Stimulated activated CD4-positive, alpha-beta T cell treated with anti-CD3 and anti-CD28 coated beads, Interleukin-1b, Interleukin-23, amount 100 ng/mL, for 24 hours (primary cell): ENCODE results near the gene ANKMY1.

Experiments
- DNase-seq, 4 experiments: peaks; one replicate each; pipeline ENCODE4 v3.0.0-alpha.2; 2020; ENCODE audit warnings: low read depth in 4 of 4, low spot score in 1 of 4

The ANKMY1 gene

DNA sequence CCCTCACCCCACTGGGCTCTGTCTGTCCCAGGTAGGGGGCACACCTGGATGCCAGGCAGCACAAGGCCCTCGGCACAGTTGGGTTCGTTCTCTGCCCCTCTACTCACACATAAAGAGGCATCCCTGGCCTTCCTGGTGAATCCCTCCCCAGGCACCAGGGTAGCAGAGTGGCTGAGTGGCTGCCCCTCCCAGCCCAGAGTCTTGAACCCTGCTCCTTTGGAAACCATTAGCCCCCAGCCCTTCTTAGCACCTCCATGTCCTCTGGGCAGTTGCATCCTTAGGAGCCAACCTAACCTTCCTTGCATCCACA, 120.3 kb downstream of the ANKMY1 start:
- no peak for DNase-seq

DNA sequence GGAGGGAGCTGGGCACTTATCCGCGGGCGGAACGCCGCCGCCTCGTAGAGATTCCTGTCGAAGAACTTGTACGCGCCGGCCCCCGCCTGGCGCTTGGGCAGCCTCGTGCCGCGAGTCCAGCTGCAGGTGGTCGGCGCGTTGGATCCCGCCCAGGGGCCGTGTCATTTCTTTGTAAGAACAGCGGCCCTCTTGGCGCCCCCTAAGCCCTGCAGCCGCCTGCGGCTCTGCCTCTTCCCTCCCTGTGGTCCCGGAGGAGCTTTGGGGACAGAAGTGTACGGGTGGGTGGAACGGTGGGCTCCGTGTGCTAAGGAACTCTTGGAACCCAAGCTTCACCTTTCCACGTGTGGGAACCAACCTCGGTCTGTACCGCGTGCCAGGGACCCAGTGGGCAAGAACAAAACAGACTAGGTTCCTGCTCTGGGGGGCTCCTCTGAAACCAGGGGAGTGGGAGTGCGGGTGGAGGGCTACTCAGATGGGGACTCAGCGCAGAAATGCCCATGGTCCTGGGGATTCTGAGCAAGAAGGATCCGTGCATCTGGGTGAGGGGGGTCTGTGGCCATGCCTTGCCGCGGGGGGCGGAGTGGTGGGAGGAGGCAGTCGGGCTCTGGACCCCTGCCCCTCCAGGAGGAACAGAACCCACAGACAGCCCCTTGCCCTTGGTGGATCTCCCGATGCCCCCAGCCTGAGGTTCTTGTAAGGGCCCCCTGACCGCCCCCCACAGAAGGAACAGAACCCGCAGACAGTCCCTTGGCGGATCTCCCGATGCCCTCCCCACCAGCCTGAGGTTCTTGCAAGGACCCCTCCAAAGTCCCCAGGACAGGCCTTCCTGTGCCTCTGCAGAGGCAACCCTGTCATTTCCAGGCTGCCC, 120.9 kb downstream of the ANKMY1 start:
- DNase-seq = no peak

DNA sequence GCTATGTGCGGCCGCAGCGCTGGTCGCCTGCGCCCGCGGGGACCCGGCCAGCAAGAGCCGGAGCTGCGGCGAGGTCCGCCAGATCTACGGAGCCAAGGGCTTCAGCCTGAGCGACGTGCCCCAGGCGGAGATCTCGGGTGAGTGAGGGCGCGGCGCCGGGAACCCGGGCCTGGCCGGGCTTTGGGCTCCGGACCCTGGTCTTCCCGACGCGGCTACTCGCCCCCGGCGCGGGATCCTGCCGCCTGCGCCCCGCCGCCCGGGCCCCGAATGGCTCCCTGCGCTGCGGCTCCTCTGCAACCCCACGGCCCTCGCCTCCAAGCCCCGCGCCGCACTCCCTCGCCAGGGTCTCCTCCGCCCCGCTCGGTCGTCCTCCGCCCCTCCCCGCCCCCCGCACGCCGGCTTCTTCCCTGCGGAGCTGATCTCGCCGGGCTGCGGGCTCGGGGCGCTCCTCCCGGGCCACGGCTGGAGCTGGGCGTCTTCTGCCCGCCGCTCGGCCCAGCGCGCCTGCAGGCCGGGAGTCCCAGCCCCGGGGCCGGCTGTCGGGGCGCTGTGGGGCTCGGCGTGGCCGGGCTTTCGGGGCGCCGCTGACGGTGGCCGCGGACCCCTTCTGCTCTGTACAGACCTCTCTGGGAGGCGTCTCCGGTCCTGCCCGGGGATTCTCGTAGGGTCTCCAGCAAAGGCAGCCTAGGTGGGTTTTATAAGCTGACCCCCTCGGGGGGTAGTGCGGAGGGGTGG, 121.7 kb downstream of the ANKMY1 start:
- DNase-seq = no peak

DNA sequence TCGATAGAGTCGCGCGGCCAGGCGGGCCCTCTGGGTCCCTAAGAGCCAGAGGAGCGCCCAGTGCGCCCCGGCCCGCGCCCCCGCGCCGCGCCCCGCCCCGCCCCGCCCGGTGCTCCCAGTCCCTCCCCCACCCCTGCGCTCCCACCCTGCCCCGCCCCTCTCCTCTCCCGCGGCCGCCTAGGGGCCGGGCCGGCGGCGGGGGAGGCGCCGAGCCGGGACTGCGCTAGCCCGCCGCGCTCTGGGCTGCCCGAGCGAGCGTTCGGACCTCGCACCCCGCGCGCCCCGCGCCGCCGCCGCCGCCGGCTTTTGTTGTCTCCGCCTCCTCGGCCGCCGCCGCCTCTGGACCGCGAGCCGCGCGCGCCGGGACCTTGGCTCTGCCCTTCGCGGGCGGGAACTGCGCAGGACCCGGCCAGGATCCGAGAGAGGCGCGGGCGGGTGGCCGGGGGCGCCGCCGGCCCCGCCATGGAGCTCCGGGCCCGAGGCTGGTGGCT, 122.3 kb downstream of the ANKMY1 start, which contains the start of gene GPC1:
Gene GPC1 (plus strand): TSS at position 207 of the 491 bp plus-strand sequence. CDS start 256 bp downstream, at position 463.
- DNase-seq = peak in 2 of 4 experiments; percentile 27 to 59

DNA sequence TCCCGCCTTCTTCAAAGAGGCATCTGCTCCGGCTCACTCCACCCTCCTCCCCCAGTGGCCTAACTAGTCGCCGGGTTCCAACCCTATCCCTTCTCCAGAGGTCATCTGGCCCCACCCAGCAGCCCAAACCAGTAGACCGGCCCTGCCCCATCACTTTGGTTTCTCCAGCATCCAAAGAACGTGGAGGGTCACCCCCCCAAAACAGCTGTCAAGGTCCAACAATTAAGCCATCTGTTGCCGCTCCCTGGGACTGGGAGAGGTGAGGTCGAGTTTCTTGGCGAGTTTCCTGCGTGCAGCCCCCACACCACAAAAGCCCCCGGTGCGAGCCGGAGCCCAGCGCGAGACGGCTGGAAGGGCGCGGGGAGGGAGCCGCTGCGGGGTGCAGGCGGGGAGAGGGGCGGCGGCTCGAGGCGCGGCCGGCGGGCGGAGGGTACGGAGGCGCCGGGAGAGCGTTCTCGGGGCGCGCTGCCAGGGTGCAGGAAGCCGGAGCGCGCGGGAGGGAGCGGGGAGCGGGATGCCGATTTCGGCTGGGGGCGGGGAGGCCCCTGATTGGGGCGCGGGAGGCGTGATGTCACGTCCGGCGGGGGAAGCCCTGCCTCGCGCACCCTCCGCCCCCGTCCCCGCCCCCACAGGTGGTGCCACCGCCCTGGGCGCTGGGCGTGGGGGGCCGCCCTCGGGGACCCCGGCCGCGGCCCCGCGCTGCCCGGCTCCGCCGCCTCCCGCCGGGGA, 122.9 kb downstream of the ANKMY1 start:
- peak; percentile 67 to 88 (median 78) for DNase-seq

DNA sequence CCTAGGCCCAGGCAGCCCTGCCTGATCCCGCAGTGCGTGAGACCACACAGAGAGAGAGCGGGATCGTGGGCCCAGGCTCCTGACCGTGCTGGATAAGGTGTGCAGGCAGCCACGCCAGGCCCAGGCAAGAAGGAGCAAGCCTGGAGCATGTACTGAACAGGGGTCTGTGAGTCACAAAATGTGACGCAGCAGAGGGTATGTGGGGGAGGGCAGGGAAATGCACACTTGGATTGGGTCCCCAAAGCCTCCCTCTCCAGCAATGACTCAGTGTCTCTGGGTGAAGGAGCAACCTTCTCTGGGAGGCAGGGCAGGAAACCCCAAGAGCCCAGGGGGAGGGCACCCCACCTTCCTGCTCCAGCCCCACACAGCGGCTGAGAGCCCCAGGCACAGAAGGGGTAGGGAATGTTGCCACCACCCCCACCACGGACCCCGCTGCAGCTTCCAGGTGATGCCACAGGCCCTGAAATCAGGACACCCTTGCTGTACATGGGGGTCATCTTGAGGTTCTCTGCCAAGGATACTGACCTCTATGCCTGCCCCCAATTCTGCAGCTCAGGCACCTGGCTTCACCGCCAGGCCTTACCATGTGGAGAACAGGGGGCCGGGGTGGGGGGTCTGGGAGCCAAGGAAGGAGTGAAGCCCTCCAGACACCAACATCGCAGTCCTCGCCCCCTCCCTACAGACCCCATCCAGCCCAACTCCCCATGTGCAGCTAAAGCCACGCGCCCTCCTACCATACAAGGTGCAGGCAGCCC, 123.6 kb downstream of the ANKMY1 start:
- peak in 1 of 4 experiments; percentile 27 for DNase-seq

DNA sequence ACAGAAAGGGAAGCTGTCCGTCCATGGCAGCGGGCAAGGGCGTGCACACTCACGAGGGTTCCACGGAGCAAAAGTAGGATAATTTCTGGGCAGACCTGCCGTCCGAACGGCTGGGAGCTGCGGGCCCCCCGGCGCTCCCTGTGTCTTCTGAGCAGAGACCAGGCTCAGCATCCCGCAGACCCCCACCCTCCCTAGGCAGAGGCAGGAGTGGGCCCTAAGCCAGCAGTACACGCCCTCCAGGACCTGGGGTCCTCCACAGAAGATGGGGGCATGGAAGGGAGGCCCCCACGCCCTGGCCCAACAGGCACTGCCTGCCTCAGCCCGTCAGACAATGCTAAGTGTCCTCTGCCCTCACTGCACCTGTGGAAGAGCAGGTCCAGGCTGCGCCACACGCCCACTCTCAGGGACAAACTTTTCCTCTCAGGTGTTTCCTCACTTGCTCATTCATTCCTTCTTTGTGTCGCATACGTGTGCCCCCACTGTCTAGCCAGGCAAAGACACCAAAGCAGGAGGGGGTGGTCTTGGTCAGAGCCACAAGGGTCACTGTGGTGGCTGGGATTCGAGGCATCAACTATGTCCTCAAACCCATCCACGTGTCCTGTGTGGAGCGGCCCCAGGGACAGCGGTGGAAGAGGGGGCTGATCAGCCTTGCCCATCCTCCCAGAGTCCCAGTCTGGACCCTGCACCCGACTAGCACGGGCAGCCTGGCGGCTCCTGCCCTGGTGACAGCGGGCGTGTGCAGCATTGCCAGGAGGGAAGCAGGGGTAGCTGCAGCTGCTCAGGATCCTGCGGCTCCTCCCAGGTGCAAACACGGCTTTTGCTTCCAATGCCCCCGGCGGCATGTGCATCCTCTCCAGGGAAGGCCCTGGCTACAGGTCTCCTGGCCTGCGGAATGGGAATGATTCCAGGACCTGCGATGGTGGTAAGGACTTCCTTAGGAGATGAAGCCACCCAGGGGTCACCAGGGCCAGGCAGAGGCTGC, 124.7 kb downstream of the ANKMY1 start:
- DNase-seq = no peak

DNA sequence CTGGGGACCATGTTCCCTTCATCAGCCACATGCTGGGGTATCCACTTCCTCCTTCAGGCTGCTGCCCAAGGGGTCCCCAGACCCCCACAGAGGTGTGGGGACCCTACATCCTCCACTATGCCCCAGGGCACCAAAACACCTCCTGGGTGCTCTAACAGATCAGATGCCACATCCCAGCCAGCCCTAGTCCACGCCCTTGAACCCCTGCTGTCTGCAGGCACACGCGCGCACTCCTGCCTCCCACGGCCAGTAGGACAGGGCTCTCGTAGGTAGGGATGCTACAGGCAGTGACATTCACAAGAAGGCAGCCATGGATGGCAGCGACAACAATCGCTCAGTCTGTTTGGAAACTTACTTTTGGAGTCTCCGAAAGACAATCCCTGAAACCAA, 125.4 kb downstream of the ANKMY1 start:
- DNase-seq = no peak

DNA sequence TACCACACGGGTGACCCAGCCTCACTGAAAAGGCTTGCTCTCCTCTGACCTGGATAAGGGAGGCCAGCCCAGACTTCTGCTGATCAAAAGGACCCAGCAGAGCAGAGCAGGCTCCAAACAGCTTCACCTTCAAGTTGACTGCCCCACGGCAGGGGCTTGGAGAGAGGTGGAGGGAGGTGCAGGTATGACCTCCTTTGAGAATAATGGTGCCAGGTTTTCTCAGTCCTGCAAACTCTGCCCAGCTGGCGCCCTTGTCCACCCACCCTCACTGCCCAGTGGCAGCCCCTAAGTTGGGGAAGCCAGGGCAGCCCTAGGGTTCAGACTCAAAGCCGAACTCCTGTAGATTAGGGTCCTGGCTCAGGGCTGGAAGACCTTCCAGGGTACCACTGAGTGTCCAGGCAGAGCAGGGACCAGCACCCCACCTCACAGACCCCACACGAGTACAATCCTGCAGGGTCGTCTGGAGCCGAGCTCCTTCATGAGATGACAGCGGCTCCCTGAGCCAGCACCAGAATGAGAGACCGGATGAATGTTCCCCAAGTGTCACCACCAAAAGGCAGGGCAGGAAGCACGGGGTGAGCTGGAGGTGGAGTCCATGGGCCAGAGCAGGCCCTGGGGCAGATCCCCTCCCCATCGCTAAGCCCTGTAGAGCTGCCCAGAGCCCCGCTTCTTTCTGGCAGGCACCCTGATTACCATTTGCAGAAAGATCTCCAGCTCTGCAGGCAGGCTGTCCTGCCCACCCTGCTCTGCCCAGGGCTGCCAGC, 125.9 kb downstream of the ANKMY1 start:
- no peak for DNase-seq

DNA sequence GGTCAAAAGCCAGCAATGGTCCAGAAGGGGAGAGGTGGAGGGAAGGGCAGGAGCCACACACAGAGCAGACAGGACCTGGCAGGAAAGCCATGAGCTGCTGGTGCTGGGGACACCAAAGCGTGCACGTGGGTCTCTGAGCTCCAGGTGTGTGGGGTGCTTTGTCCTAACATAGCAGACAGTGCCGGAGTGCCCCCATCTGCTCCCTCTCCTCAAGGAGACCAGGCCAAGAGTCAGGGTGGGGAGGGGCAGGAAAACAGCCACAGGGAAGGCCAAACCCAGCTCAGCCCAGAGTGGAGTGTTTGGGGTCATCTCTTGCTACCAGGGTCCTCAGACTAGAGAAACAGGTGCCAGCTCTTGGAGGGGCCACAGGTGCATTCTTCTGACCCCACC, 126.5 kb downstream of the ANKMY1 start:
- DNase-seq = no peak

DNA sequence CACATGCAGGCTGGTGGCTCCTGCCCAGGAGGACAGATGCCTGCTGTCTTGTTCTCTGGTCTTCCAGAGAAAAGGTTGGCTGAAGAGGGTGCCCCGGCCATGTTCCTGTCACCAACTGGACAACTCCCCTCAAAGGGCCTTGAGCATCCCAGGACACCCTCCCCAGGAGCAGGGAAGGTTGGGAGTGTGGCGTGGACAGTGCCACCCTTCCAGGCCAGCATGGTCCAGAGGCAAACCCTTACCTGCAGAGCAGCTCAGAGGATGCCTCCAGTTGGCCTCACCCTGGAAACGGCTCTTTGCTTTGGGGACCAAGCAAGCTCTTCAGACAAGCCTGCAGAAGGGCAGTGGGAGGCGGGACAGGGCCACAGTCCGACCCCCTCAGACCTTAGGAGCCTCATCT, 127.2 kb downstream of the ANKMY1 start:
- no peak for DNase-seq

DNA sequence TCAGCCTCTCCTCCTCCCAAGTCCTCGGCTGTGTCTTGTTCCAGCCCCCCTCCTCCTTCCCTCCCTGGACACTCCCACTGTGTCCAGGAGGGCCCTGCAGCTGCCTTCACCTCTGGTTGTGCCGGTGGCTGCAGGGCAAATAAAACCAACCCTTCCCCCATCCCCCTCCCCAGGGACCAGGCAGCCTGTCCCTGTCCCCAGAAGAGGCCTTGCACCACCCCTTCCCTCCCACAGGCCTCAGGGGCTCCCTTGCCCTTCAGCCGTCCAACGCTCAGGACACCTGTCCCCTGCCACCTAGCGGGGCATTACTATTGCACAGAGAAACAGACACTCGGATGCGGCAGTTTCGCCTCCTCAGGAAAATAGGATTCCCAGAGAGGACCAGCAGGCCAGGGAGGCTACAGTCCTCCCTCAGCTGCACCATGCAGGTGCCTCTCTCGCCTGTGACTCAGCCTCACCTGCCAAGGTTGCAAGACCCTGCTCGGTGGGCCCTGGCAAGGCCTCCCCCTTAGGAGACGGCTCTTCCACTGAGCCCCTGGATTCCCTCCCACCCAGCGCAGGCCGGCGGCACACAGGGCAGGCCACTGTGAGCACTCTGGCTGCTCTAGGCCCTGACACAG, 127.8 kb downstream of the ANKMY1 start:
- DNase-seq = no peak
